Measurements from ENCODE around the gene SORCS2. TPM values are rescaled to one million over a fixed set of nuclear protein-coding genes. Genes with fewer than 3 reads are reported as not detected.

Gene SORCS2
- total RNA-seq, 6 experiments from 2014 or later, result 0.18 to 6.2 (median 3.1) TPM

DNA sequence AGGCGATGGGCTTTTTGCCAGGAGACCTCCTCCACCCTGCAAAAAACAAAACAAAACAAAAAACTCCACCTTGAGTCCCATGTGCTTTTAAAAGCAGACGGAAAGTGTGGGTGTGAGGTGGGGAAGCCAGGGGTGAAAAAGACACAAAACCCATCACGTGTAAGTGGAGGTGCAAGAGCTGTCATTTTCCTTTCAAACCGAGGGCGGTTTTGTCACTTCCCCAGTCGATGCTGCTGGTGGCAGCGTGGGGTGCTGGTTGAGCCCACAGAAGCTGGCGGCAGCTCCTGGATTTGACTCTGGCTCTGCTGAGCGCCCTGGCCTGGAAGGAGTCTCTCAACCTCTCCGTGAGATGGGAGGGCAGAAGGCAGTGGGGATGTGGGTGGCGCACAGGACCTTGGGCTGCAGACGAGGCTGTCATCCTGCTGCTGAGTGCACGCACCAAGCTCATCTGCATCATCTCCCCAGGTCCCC is 132.3 kb downstream of the SORCS2 start:
- ATAC-seq (no peak), DNase-seq (peak in 1 of 3 donors; percentile 38)
- H3K36me3 ChIP-seq, result no peaks in the 10 kb centered on the region
- no peak overlapping the region for H3K27ac ChIP-seq
- no peaks in the 10 kb centered on the region for H3K27me3 ChIP-seq
- no peaks in the 10 kb centered on the region for H3K4me1 ChIP-seq
- TF ChIP-seq, protein P1, sequence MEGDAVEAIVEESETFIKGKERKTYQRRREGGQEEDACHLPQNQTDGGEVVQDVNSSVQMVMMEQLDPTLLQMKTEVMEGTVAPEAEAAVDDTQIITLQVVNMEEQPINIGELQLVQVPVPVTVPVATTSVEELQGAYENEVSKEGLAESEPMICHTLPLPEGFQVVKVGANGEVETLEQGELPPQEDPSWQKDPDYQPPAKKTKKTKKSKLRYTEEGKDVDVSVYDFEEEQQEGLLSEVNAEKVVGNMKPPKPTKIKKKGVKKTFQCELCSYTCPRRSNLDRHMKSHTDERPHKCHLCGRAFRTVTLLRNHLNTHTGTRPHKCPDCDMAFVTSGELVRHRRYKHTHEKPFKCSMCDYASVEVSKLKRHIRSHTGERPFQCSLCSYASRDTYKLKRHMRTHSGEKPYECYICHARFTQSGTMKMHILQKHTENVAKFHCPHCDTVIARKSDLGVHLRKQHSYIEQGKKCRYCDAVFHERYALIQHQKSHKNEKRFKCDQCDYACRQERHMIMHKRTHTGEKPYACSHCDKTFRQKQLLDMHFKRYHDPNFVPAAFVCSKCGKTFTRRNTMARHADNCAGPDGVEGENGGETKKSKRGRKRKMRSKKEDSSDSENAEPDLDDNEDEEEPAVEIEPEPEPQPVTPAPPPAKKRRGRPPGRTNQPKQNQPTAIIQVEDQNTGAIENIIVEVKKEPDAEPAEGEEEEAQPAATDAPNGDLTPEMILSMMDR (IDR thresholded peaks at IDR 0.05), result no peak
- no peak overlapping the region for H3K4me3 ChIP-seq
- 65% methylated on average over 2 of the region's 13 CpGs for WGBS (ENCODE audit: insufficient coverage, low coverage, low lambda C conversion rate, missing lambda C conversion rate)
- H3K9me3 ChIP-seq, result no peaks in the 10 kb centered on the region
- intact Hi-C loops (cut with DNase I), result no loop called here

DNA sequence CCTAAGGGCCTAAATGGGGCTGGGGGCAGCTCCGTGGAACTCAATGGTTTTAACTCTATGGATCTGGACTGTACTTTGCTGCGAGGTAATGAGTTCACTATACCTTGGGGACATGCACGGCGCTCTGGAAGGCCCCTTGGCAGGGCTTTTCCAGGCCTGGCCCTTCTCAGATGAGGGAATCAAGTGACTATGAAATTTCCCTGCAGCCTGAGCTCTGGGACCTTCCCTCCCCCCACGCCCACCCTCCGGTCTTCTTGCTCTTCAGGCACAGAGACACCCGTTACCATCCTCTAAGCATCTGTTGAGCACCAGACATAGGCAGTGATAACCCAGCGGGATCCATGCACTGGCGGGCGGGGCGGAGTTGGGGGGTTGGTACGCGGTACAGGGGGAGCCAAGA is 133.2 kb downstream of the SORCS2 start:
- no peak overlapping the region for H3K4me3 ChIP-seq
- no peak for TF ChIP-seq POLR2A (IDR thresholded peaks at IDR 0.05)
- TF ChIP-seq, protein P1 (IDR thresholded peaks at IDR 0.05), result no peak
- ATAC-seq, result no peak
- intact Hi-C loops (cut with DNase I), result no loop called here
- H3K27me3 ChIP-seq, result no peaks in the 10 kb centered on the region
- H3K36me3 ChIP-seq, result no peaks in the 10 kb centered on the region
- WGBS (ENCODE audit: insufficient coverage, low coverage, low lambda C conversion rate, missing lambda C conversion rate), result 86% methylated on average over 8 of the region's 13 CpGs
- no peak overlapping the region for H3K27ac ChIP-seq
- no peaks in the 10 kb centered on the region for H3K4me1 ChIP-seq
- no peaks in the 10 kb centered on the region for H3K9me3 ChIP-seq
- DNase-seq, result peak in 1 of 3 donors; percentile 32

DNA sequence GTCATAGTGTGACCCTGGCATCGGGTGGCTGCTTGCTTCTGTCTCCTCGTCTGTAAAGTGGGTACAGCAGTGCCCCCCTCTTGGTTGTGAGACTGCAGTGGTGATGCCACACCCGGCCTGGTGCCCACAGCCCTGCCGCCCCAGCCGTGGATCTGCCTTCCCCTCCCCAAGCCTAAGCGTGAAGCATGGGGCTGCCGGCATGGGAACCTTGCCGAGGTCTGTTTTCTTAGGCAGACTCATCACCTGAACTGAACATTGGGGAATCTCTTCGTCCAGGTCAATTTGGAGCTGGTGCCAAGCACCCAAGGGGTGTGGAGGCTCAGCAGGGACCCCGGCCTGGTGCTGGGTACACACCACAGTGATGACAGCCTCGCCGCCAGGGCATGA is 134.0 kb downstream of the SORCS2 start:
- DNase-seq, result peak in 1 of 3 donors; percentile 35
- intact Hi-C loops (cut with DNase I), result no loop called here
- WGBS (ENCODE audit: insufficient coverage, low coverage, low lambda C conversion rate, missing lambda C conversion rate), result 80% methylated on average over 1 of the region's 12 CpGs
- no peaks in the 10 kb centered on the region for H3K4me1 ChIP-seq
- H3K27me3 ChIP-seq, result no peaks in the 10 kb centered on the region
- no peak overlapping the region for H3K27ac ChIP-seq
- no peak for ATAC-seq
- H3K9me3 ChIP-seq, result no peaks in the 10 kb centered on the region
- no peak overlapping the region for H3K4me3 ChIP-seq
- no peaks in the 10 kb centered on the region for H3K36me3 ChIP-seq
- TF ChIP-seq, protein P1 (IDR thresholded peaks at IDR 0.05), result no peak
- TF ChIP-seq POLR2A (IDR thresholded peaks at IDR 0.05), result no peak

DNA sequence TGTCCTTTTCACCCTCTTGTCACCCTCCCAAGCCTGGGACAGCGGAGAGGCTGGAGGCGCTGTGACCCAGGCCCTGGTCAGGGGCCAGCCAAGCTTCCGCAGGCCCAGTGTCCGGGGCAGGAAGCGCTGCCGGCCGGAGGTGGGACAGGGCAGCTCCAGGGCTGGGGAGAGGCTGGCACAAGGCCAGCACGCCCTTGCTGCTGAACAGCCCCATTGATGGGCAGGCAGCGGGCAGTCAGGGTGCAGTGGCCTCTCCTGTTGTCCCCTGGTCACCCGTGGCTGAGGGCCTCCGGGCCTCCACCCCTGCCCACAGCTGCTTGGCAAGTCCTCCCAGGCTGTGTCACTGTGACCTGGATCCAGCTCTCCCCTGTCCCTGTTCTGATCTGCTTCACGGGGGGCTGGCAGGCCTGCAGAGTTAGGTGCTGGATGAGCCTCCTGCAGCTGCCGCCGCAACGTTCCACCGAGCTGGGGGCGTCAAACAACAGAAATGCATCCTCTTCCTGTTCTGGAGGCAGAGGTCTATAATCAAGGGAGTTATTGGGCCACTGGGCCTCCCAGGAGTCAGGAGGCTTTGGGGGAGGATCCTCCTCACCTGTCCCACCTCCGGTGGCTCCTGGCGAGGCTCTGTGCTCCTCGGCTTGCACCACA is 134.5 kb downstream of the SORCS2 start:
- TF ChIP-seq, protein P1 (IDR thresholded peaks at IDR 0.05), result no peak
- TF ChIP-seq POLR2A (IDR thresholded peaks at IDR 0.05), result no peak
- no peaks in the 10 kb centered on the region for H3K9me3 ChIP-seq
- peak; percentile 32 to 59 (median 50) for ATAC-seq

More for the DNA sequence above, 134.5 kb downstream of the SORCS2 start:
- intact Hi-C loops (cut with DNase I), result no loop called here
- Histone ChIP-seq H3K4me1 (no peaks in the 10 kb centered on the region), H3K27ac (no peak overlapping the region), H3K27me3 (no peaks in the 10 kb centered on the region), H3K36me3 (no peaks in the 10 kb centered on the region), H3K4me3 (no peak overlapping the region)
- WGBS (ENCODE audit: insufficient coverage, low coverage, low lambda C conversion rate, missing lambda C conversion rate), result 17% methylated on average over 1 of the region's 20 CpGs
- peak in 2 of 3 donors; percentile 40 to 57 for DNase-seq

All from right lobe of liver (tissue), 6 donors.